LNCaP clone FGC (cell line): ENCODE results near the gene TEX264.
"Not testable (repeated sequence)": the region's sequence is repeated elsewhere in the genome, so short reads cannot be mapped to it uniquely, and the experiment has no call there.

Experiments used
- DNase-seq: peaks from one replicate; pipeline ENCODE4 v3.0.0-alpha.2; 2011; ENCODE audit warnings: low read depth
- H3K4me3 ChIP-seq: 2 replicates; pipeline ENCODE4 v1.5.1; 2011; ENCODE audit warnings: mild to moderate bottlenecking, low read depth, low read length, control low read depth
- CTCF ChIP-seq: IDR thresholded peaks from 2 replicates; pipeline ENCODE4 v1.5.1; 2012; ENCODE audit warnings: mild to moderate bottlenecking; ENCODE audit not compliant: control insufficient read depth, insufficient read depth; ENCODE audit errors: extremely low read depth

TEX264 gene

GRCh38 chr3:51733859-51734571, 63.0 kb downstream of the TEX264 start:
- no peak for DNase-seq
- H3K4me3 ChIP-seq, result no peak overlapping the region

GRCh38 chr3:51734572-51734907, 63.5 kb downstream of the TEX264 start:
- no peak for TF ChIP-seq CTCF
- no peak for DNase-seq
- H3K4me3 ChIP-seq, result no peak overlapping the region

More at GRCh38 chr3:51733859-51734571, 63.0 kb downstream of the TEX264 start:
- no peak for TF ChIP-seq CTCF

GRCh38 chr3:51735039-51735438, 64.0 kb downstream of the TEX264 start:
- no peak overlapping the region for H3K4me3 ChIP-seq
- no peak for TF ChIP-seq CTCF
- no peak for DNase-seq

GRCh38 chr3:51735950-51736349, 64.9 kb downstream of the TEX264 start:
- TF ChIP-seq CTCF, result no peak
- H3K4me3 ChIP-seq, result no peak overlapping the region
- DNase-seq, result no peak

GRCh38 chr3:51739110-51739509, 68.1 kb downstream of the TEX264 start:
- H3K4me3 ChIP-seq, result no peak overlapping the region
- DNase-seq, result no peak
- no peak for TF ChIP-seq CTCF

GRCh38 chr3:51742320-51742719, 71.3 kb downstream of the TEX264 start:
- not testable (repeated sequence) for H3K4me3 ChIP-seq, DNase-seq

- DNase-seq, H3K4me3 ChIP-seq: not testable (repeated sequence)
These were observed 71.9 kb downstream of the TEX264 start for GRCh38 chr3:51742978-51743377.

- H3K4me3 ChIP-seq, result no peak overlapping the region
- DNase-seq, result no peak
- no peak for TF ChIP-seq CTCF
These were observed 76.8 kb downstream of the TEX264 start for GRCh38 chr3:51747840-51748239.
